Keratinocyte (primary cell): ENCODE measurements around the gene MAP1LC3B. TPM values are rescaled to one million over a fixed set of nuclear protein-coding genes. Genes with fewer than 3 reads are reported as not detected.

Experiments used
- DNase-seq: peaks from one replicate; pipeline ENCODE4 v3.0.0-alpha.2; 2011; ENCODE audit warnings: low read depth, missing footprints, low spot score
- FAIRE-seq: peaks from 2 replicates; lab custom pipeline; 2011; peaks lifted over from hg19 to GRCh38; lab: Jason Lieb, UNC
- H2AFZ ChIP-seq: 2 replicates; pipeline ENCODE4 v1.6.0; 2012; ENCODE audit warnings: low read length, control low read depth, inconsistent platforms; ENCODE audit not compliant: control insufficient read depth
- H3K27ac ChIP-seq: 2 replicates; pipeline ENCODE4 v1.5.1; 2011; ENCODE audit warnings: low read length; ENCODE audit not compliant: control insufficient read depth, insufficient read depth
- H3K27me3 ChIP-seq: 3 replicates; pipeline ENCODE4 v1.6.0; 2011; ENCODE audit warnings: low read length; ENCODE audit not compliant: control insufficient read depth, insufficient read depth; ENCODE audit errors: extremely low read depth
- H3K36me3 ChIP-seq, 2 experiments: 2 replicates in 1 of 2; 3 replicates in 1 of 2; pipeline ENCODE4 v1.5.1; 2011; ENCODE audit warnings: low read length in 2 of 2, mild to moderate bottlenecking in 1 of 2; ENCODE audit not compliant: control insufficient read depth in 2 of 2, insufficient read depth in 2 of 2; ENCODE audit errors: extremely low read depth in 1 of 2
- H3K4me1 ChIP-seq: 3 replicates; pipeline ENCODE4 v1.5.1; 2011; ENCODE audit warnings: low read length; ENCODE audit not compliant: control insufficient read depth, insufficient read depth; ENCODE audit errors: extremely low read depth
- H3K4me2 ChIP-seq: 3 replicates; pipeline ENCODE4 v1.6.0; 2011; ENCODE audit warnings: low read depth, low read length; ENCODE audit not compliant: control insufficient read depth, insufficient read depth; ENCODE audit errors: extremely low read depth
- H3K4me3 ChIP-seq, 3 experiments: fragments of 200-600 bp in 1 of 3; sonication (generic) in 1 of 3; 2 replicates in 2 of 3; 3 replicates in 1 of 3; pipeline ENCODE4 v1.5.1; 2011 to 2016; ENCODE audit warnings: low read length in 3 of 3, mild to moderate bottlenecking in 3 of 3, control low read depth in 2 of 3, inconsistent platforms in 1 of 3, low read depth in 1 of 3, mixed read lengths in 1 of 3, mixed run types in 1 of 3, moderate library complexity in 1 of 3; ENCODE audit not compliant: control insufficient read depth in 2 of 3, insufficient read depth in 2 of 3; ENCODE audit errors: extremely low read depth in 1 of 3
- H3K79me2 ChIP-seq: 2 replicates; pipeline ENCODE4 v1.6.0; 2012; ENCODE audit warnings: low read length; ENCODE audit not compliant: control insufficient read depth, insufficient read depth
- H3K9ac ChIP-seq: 3 replicates; pipeline ENCODE4 v1.6.0; 2011; ENCODE audit warnings: low read length; ENCODE audit not compliant: control insufficient read depth, insufficient read depth; ENCODE audit errors: extremely low read depth
- H3K9me1 ChIP-seq: 3 replicates; pipeline ENCODE4 v1.6.0; 2011; ENCODE audit warnings: low read length; ENCODE audit not compliant: control insufficient read depth, insufficient read depth; ENCODE audit errors: extremely low read depth
- H3K9me3 ChIP-seq: 2 replicates; pipeline ENCODE4 v1.5.1; 2012; ENCODE audit warnings: low read depth, low read length; ENCODE audit not compliant: control insufficient read depth
- H4K20me1 ChIP-seq: 3 replicates; pipeline ENCODE4 v1.6.0; 2011; ENCODE audit warnings: low read length; ENCODE audit not compliant: control insufficient read depth, insufficient read depth; ENCODE audit errors: extremely low read depth
- CTCF ChIP-seq, 3 experiments: IDR thresholded peaks in 1 of 3; conservative IDR thresholded peaks in 1 of 3; optimal IDR thresholded peaks in 1 of 3; 2 replicates in 2 of 3; 3 replicates in 1 of 3; pipeline versions ENCODE3 to v1.5.1; 2011; ENCODE audit warnings: low read length in 3 of 3, mild to moderate bottlenecking in 3 of 3, moderate library complexity in 2 of 3, control low read depth in 1 of 3, inconsistent platforms in 1 of 3; ENCODE audit not compliant: insufficient read depth in 2 of 3; ENCODE audit errors: extremely low read depth in 1 of 3
- EZH2 ChIP-seq: IDR thresholded peaks from one replicate; pipeline ENCODE4 v1.6.1; 2012; ENCODE audit warnings: inconsistent platforms, mild to moderate bottlenecking, low read length, moderate library complexity
- dilution Hi-C: fragments of 300-500 bp; cut with MboI; formaldehyde crosslinking; loops from one replicate; pipeline ENCODE4 v1.7.0; 2020; ENCODE audit warnings: low sequenced_read_pairs; ENCODE audit not compliant: extremely low pct_ligation_motif_present
- polyA minus RNA-seq, 3 experiments: library from RNA; depleted of rRNA, polyadenylated mRNA; stranded (reverse); fragments of >200 nt; gene quantifications; 1 replicate in 1 of 3; 2 replicates in 1 of 3; 3 replicates in 1 of 3; pipeline ENCODE4 v1.2.3, GENCODE V29; 2011
- polyA plus RNA-seq, 5 experiments: library from polyadenylated mRNA; depleted of rRNA in 3 of 5; stranded (reverse) in 3 of 5; stranded (forward) in 1 of 5; unstranded in 1 of 5; fragments of >200 nt; gene quantifications; 1 replicate in 1 of 5; 2 replicates in 3 of 5; 3 replicates in 1 of 5; pipeline versions ENCODE4 v1.2.1 to v1.2.3, GENCODE V29; 2011 to 2012; ENCODE audit warnings: missing spikeins in 2 of 5, low read depth in 1 of 5, low replicate concordance in 1 of 5

Gene MAP1LC3B
- polyA plus RNA-seq: 43.6 to 50.3 TPM (median 46.3 TPM) in 3 replicates
- polyA plus RNA-seq (2011; ENCODE audit: low read depth): 218 TPM
- polyA plus RNA-seq (2011; cell fraction: cytosol; rRNA removed): 61.5 and 109 TPM in 2 replicates
- 39.9 and 43.2 TPM in 2 replicates for polyA plus RNA-seq (2011; cell fraction: nucleus; rRNA removed)
- polyA plus RNA-seq (2012; ENCODE audit: low replicate concordance): 71.2 and 175 TPM in 2 replicates
- polyA minus RNA-seq: 15.2 to 23.2 TPM (median 20.6 TPM) in 3 replicates
- polyA minus RNA-seq (2011; cell fraction: cytosol; rRNA and poly(A)+ RNA removed): 37.2 TPM
- polyA minus RNA-seq (2011; cell fraction: nucleus; rRNA and poly(A)+ RNA removed): 12.5 and 26.0 TPM in 2 replicates

DNA sequence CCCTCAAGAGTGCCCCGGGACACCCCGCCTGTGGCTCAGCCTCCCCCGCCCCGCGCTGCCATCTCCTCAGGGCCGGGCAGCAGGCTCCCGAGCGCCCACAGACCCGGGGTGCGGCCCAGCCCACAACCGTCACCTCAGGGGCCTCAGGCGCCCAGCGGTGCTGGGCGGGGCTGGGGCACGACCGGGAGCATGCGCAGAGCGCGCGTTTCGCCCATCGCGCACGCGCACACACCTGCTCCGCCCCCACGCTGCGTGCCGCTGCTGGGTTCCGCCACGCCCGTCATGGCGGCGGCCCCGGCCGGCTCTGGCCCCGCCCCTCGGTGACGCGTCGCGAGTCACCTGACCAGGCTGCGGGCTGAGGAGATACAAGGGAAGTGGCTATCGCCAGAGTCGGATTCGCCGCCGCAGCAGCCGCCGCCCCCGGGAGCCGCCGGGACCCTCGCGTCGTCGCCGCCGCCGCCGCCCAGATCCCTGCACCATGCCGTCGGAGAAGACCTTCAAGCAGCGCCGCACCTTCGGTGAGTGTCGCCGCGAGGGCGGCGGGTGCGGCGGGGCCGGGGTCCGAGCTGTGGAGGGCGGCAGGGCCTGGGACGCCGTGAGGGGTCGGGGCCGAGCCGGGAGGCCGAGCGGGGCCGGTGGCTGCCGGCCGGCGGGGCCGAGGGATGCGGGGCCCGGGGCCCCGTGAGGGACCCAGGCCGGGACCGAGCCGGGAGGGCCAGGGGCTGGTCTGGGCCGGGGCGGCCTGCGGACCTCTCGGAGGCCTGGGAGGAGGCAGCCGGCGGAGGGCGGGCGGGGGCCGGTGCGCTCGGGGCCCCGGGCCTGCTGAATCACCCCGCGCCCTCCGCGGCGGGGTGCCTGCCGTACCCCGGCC lies at the start of gene MAP1LC3B:
Gene MAP1LC3B (plus strand): TSS at position 387 of the 871 bp plus-strand sequence. CDS start 92 bp downstream, at position 479.
- DNase-seq (peak; percentile 85), FAIRE-seq (no peak)
- peaks cover 3% of the 10 kb centered on the region for H3K9me1 ChIP-seq
- H2AFZ ChIP-seq: peak within 1 kb of the TSS; percentile 20
- H4K20me1 ChIP-seq: peaks cover 16% of the 10 kb centered on the region
- peaks cover 0 to 6% of the 10 kb centered on the region in 2 experiments for H3K36me3 ChIP-seq
- no peaks in the 10 kb centered on the region for H3K27me3 ChIP-seq
- H3K9ac ChIP-seq: peak within 1 kb of the TSS; percentile 88
- peaks cover 31% of the 10 kb centered on the region for H3K4me1 ChIP-seq
- H3K4me3 ChIP-seq: peak within 1 kb of the TSS; percentile 84 to 100 (median 89)
- H3K79me2 ChIP-seq: peaks cover 48% of the 10 kb centered on the region
- peak within 1 kb of the TSS; percentile 93 for H3K4me2 ChIP-seq
- H3K9me3 ChIP-seq: no peaks in the 10 kb centered on the region
- dilution Hi-C loops: no loop called here
- TF ChIP-seq EZH2 (no peak), CTCF (optimal IDR thresholded peaks at IDR 0.05 in 1 of 3, IDR thresholded peaks at IDR 0.05 in 1 of 3, conservative IDR thresholded peaks at IDR 0.05 in 1 of 3; ENCODE audit: extremely low read depth in 1 of 3, insufficient read depth in 2 of 3, low read length in 3 of 3) (no peak)
- H3K27ac ChIP-seq: peak within 1 kb of the TSS; percentile 88

GRCh38 chr16:87342504-87342903 lies 49.6 kb upstream of the MAP1LC3B start:
- Histone ChIP-seq H3K4me2 (no peak overlapping the region), H3K9ac (no peak overlapping the region), H3K27ac (no peak overlapping the region), H3K9me3 (no peaks in the 10 kb centered on the region), H3K79me2 (peaks cover 6% of the 10 kb centered on the region), H4K20me1 (no peaks in the 10 kb centered on the region), H2AFZ (no peak overlapping the region), H3K27me3 (no peaks in the 10 kb centered on the region), H3K4me3 (no peak overlapping the region), H3K4me1 (peaks cover 5% of the 10 kb centered on the region), H3K9me1 (no peaks in the 10 kb centered on the region), H3K36me3 (peaks cover 15 to 30% of the 10 kb centered on the region in 2 experiments)
- DNase-seq (no peak), FAIRE-seq (no peak)
- dilution Hi-C loops: no loop called here
- TF ChIP-seq EZH2 (no peak), CTCF (optimal IDR thresholded peaks at IDR 0.05 in 1 of 3, IDR thresholded peaks at IDR 0.05 in 1 of 3, conservative IDR thresholded peaks at IDR 0.05 in 1 of 3; ENCODE audit: extremely low read depth in 1 of 3, insufficient read depth in 2 of 3, low read length in 3 of 3) (no peak)
